GM12878 (cell line): ENCODE measurements around the gene THADA. TPM values are rescaled to one million over a fixed set of nuclear protein-coding genes. Genes with fewer than 3 reads are reported as not detected.

ENCODE experiments used
- ATAC-seq: fragments of 200-7000 bp; cut with Tn5 transposase; 3 replicates; pipeline ENCODE4 v1.9.1; 2020; ENCODE audit warnings: mild to moderate bottlenecking, moderate library complexity
- BruUV-seq: library from RNA; stranded (reverse); fragments of 400-500 nt; replicated peaks from 2 replicates; lab custom pipeline; 2021; lab: Mats Ljungman, UMichigan
- CTCF ChIA-PET: fragments of 300-600 bp; sonication (Branson Sonifier 250); formaldehyde crosslinking; extraction: SDS; loops from one replicate; lab custom pipeline; 2021; ENCODE audit warnings: inconsistent platforms; lab: Yijun Ruan, JAX
- POLR2A ChIA-PET: fragments of 350-600 bp; formaldehyde crosslinking; extraction: SDS; loops from one replicate; lab custom pipeline; 2021; ENCODE audit warnings: inconsistent platforms; lab: Charles Lee
- RAD21 ChIA-PET: fragments of 300-600 bp; sonication (Branson Sonifier 250); formaldehyde crosslinking; loops from one replicate; lab custom pipeline; 2023; ENCODE audit warnings: antibody characterized with exemption; ENCODE audit not compliant: unreplicated experiment; lab: Charles Lee
- SMC1A ChIA-PET: fragments of 300-600 bp; sonication (Branson Sonifier 250); formaldehyde crosslinking; loops from one replicate; lab custom pipeline; 2023; ENCODE audit not compliant: unreplicated experiment, uncharacterized antibody; lab: Charles Lee
- DNase-seq: peaks from one replicate; pipeline ENCODE4 v3.0.0-alpha.2; 2011; ENCODE audit warnings: low read depth, low spot score
- FAIRE-seq: peaks from 3 replicates; lab custom pipeline; 2011; peaks lifted over from hg19 to GRCh38; lab: Jason Lieb, UNC
- H2AFZ ChIP-seq: 2 replicates; pipeline ENCODE4 v1.6.0; 2011; ENCODE audit warnings: low read depth, low read length, control low read depth; ENCODE audit not compliant: control insufficient read depth
- H3K27ac ChIP-seq: 2 replicates; pipeline ENCODE4 v1.5.1; 2011; ENCODE audit warnings: control low read depth; ENCODE audit not compliant: control insufficient read depth, insufficient read depth
- H3K27me3 ChIP-seq, 2 experiments: replicated peaks in 1 of 2; 2 replicates each; pipeline versions ENCODE4 v1.6.0 to v1.6.1; 2011; ENCODE audit warnings: low read length in 1 of 2; ENCODE audit not compliant: control insufficient read depth in 2 of 2, insufficient read depth in 2 of 2
- H3K36me3 ChIP-seq, 2 experiments: 2 replicates each; pipeline ENCODE4 v1.5.1; 2011; ENCODE audit warnings: low read length in 1 of 2; ENCODE audit not compliant: control insufficient read depth in 2 of 2, insufficient read depth in 2 of 2
- H3K4me1 ChIP-seq: 2 replicates; pipeline ENCODE4 v1.6.1; 2011; ENCODE audit warnings: mild to moderate bottlenecking, low read length, moderate library complexity, mixed read lengths; ENCODE audit not compliant: control insufficient read depth, insufficient read depth
- H3K4me2 ChIP-seq: 2 replicates; pipeline ENCODE4 v1.6.0; 2011; ENCODE audit warnings: control low read depth; ENCODE audit not compliant: control insufficient read depth, insufficient read depth
- H3K4me3 ChIP-seq: fragments of 200-600 bp; sonication (generic); 2 replicates; pipeline ENCODE4 v1.5.1; 2016
- H3K79me2 ChIP-seq: 2 replicates; pipeline ENCODE4 v1.6.0; 2011; ENCODE audit warnings: low read length; ENCODE audit not compliant: control insufficient read depth, insufficient read depth
- H3K9ac ChIP-seq: 2 replicates; pipeline ENCODE4 v1.8.0; 2011; ENCODE audit warnings: low read length, control low read depth, mixed read lengths; ENCODE audit not compliant: control insufficient read depth, insufficient read depth
- H3K9me3 ChIP-seq: replicated peaks from 3 replicates; pipeline ENCODE4 v1.5.1; 2011; ENCODE audit warnings: mild to moderate bottlenecking, low read length; ENCODE audit not compliant: control insufficient read depth, insufficient read depth
- H4K20me1 ChIP-seq: 2 replicates; pipeline ENCODE4 v1.6.0; 2011; ENCODE audit not compliant: control insufficient read depth, insufficient read depth
- ATF2 ChIP-seq: IDR thresholded peaks from 2 replicates; pipeline ENCODE4 v1.6.1; 2012; ENCODE audit warnings: low read length, inconsistent platforms
- BMI1 ChIP-seq: fragments of 450-650 bp; IDR thresholded peaks from 2 replicates; pipeline ENCODE4 v1.6.1; 2016; ENCODE audit warnings: mild to moderate bottlenecking, moderate library complexity, borderline replicate concordance
- GABPA ChIP-seq: IDR thresholded peaks from 2 replicates; pipeline ENCODE4 v1.6.1; 2014; ENCODE audit warnings: antibody characterized with exemption, low read depth, mild to moderate bottlenecking, inconsistent platforms
- IKZF2 ChIP-seq, 2 experiments: fragments of 450-650 bp; IDR thresholded peaks; 2 replicates each; pipeline ENCODE4 v1.6.1; 2017; ENCODE audit warnings: mild to moderate bottlenecking in 2 of 2, moderate library complexity in 2 of 2
- MEF2A ChIP-seq: IDR thresholded peaks from 2 replicates; pipeline ENCODE4 v1.6.1; 2011; ENCODE audit warnings: low read depth, mild to moderate bottlenecking, low read length, moderate library complexity; ENCODE audit not compliant: insufficient read depth
- MTA3 ChIP-seq: IDR thresholded peaks from 2 replicates; pipeline ENCODE4 v1.6.1; 2012; ENCODE audit warnings: low read length, inconsistent platforms, borderline replicate concordance
- NBN ChIP-seq: fragments of 450-650 bp; IDR thresholded peaks from 2 replicates; pipeline ENCODE4 v1.6.1; 2016
- NRF1 ChIP-seq: conservative IDR thresholded peaks from 2 replicates; pipeline ENCODE4 v1.6.1; 2011; ENCODE audit warnings: mild to moderate bottlenecking, low read depth, low read length, improper control_type of control experiment
- PKNOX1 ChIP-seq: fragments of 450-650 bp; IDR thresholded peaks from 2 replicates; pipeline ENCODE4 v1.6.1; 2016; ENCODE audit warnings: mild to moderate bottlenecking
- SMAD5 ChIP-seq: IDR thresholded peaks from 2 replicates; pipeline ENCODE4 v1.6.1; 2016; ENCODE audit warnings: antibody characterized with exemption, low read depth
- TCF7 ChIP-seq: IDR thresholded peaks from 2 replicates; pipeline ENCODE4 v1.6.1; 2014; ENCODE audit warnings: antibody characterized with exemption, borderline replicate concordance
- USF1 ChIP-seq: IDR thresholded peaks from 2 replicates; pipeline ENCODE4 v1.6.1; 2011; ENCODE audit warnings: borderline replicate concordance, low read depth, mild to moderate bottlenecking, moderate library complexity, mixed read lengths, low read length; ENCODE audit not compliant: insufficient read depth; ENCODE audit errors: extremely low read length
- WGBS: methylation state at CpG from one replicate; pipeline ENCODE4 v1.1.6; 2016; ENCODE audit warnings: low lambda C conversion rate; ENCODE audit not compliant: insufficient replicate concordance, insufficient coverage; ENCODE audit errors: missing lambda C conversion rate; 5-methylcytosine and 5-hydroxymethylcytosine counted together
- in situ Hi-C: fragments of 300-500 bp; cut with MboI; formaldehyde crosslinking; loops from 9 replicates; pipeline ENCODE4 v1.14.3; 2018; ENCODE audit warnings: mixed read lengths
- intact Hi-C: fragments of 100-400 bp; cut with micrococcal nuclease; formaldehyde crosslinking; loops from one replicate; pipeline ENCODE4 v1.14.2; 2022; ENCODE audit not compliant: unreplicated experiment
- polyA plus RNA-seq, 11 experiments: library from polyadenylated mRNA; depleted of rRNA in 4 of 11; unstranded in 6 of 11; stranded (reverse) in 5 of 11; fragments of >200 nt; fragmentation: Nextera tagmentation in 4 of 11; fragmentation: Illumina TruSeq in 1 of 11; extraction: Ambion mirVana in 4 of 11; extraction: Trizol in 1 of 11; gene quantifications; 1 replicate in 1 of 11; 2 replicates in 10 of 11; pipeline versions ENCODE4 v1.2.1 to v1.2.3, GENCODE V29; 2011 to 2016; ENCODE audit warnings: inconsistent platforms in 2 of 11, missing spikeins in 2 of 11, low read depth in 1 of 11
- total RNA-seq, 4 experiments: library from RNA; depleted of rRNA in 3 of 4; stranded (reverse); fragments of >200 nt in 3 of 4; fragmentation: Illumina TruSeq in 1 of 4; extraction: Trizol in 1 of 4; gene quantifications; 2 replicates each; pipeline versions ENCODE4 v1.2.1 to v1.2.3, GENCODE V29; 2013 to 2021

THADA gene
- total and polyA plus RNA-seq, 10 of the 15 experiments (the other 5 are each of a cell fraction or from before 2014, with no cell fraction given): 14.6 to 33.2 (median 23.2) TPM

GRCh38 chr2:43372416-43373081 is 223.3 kb downstream of the THADA start:
- FAIRE-seq: no peak
- no peak for DNase-seq
- in situ Hi-C loops (no loop called here), intact Hi-C loops (no loop called here)
- Histone ChIP-seq H3K4me1 (0 out of 2 replicates have a peak, but pooled peaks cover 4% of the 10 kb centered on the region), H4K20me1 (no peaks in the 10 kb centered on the region), H3K4me2 (no peak overlapping the region), H3K79me2 (no peaks in the 10 kb centered on the region), H3K9me3 (no peaks in the 10 kb centered on the region; the same call in 2 of the 3 replicates), H3K4me3 (no peak overlapping the region), H3K9ac (no peak overlapping the region), H3K27ac (no peak overlapping the region), H2AFZ (no peak overlapping the region), H3K27me3 (no peaks in the 10 kb centered on the region), H3K36me3 (no peaks in the 10 kb centered on the region)
- ChIA-PET SMC1A (interaction anchor here (2.4 kb wide), 1 partner anchor 12 kb away, joined by 8 read pairs; no protein-coding TSS in a partner anchor), CTCF (interaction anchor here (1.1 to 2.6 kb wide), 3 partner anchors 11 to 72 kb away, joined by 3 to 9 read pairs (median 4); no protein-coding TSS in a partner anchor), POLR2A (no interaction called here), RAD21 (interaction anchor here (2.3 kb wide), 1 partner anchor 111 kb away, joined by 5 read pairs; no protein-coding TSS in a partner anchor)
- no peak for TF ChIP-seq NRF1
- ATAC-seq: no peak
- WGBS: 95% methylated on average over 8 of the region's 8 CpGs
- BruUV-seq: no TSS peak

- DNase-seq: no peak
- TF ChIP-seq BMI1 (no peak), NBN (no peak), MEF2A (no peak), USF1 (no peak), MTA3 (no peak), TCF7 (no peak), IKZF2 (IDR thresholded peaks at IDR 0.05) (no peak), SMAD5 (no peak), PKNOX1 (no peak), GABPA (no peak), ATF2 (no peak)
Observed at GRCh38 chr2:43370705-43371104, 225.1 kb downstream of the THADA start.

More at GRCh38 chr2:43370705-43371104, 225.1 kb downstream of the THADA start:
- ChIA-PET CTCF (interaction anchor here (0.7 to 2.6 kb wide), 9 partner anchors 9 to 142 kb away, joined by 3 to 9 read pairs (median 4); no protein-coding TSS in a partner anchor), RAD21 (interaction anchor here (1.0 to 2.3 kb wide), 4 partner anchors 16 to 142 kb away, joined by 3 to 6 read pairs (median 5); no protein-coding TSS in a partner anchor), POLR2A (interaction anchor here (0.9 to 1.0 kb wide), 2 partner anchors 10 to 81 kb away, joined by 3 read pairs; no protein-coding TSS in a partner anchor), SMC1A (interaction anchor here (0.6 to 2.4 kb wide), 14 partner anchors 9 to 240 kb away, joined by 3 to 9 read pairs (median 4); no protein-coding TSS in a partner anchor)
- no peak overlapping the region for H2AFZ ChIP-seq
- FAIRE-seq: no peak
- H3K36me3 ChIP-seq: no peaks in the 10 kb centered on the region
- no peak for ATAC-seq
- no peak overlapping the region for H3K4me2 ChIP-seq
- H3K4me1 ChIP-seq: peaks cover 6% of the 10 kb centered on the region
- no peak overlapping the region for H3K4me3 ChIP-seq
- no peaks in the 10 kb centered on the region for H4K20me1 ChIP-seq
- H3K79me2 ChIP-seq: no peaks in the 10 kb centered on the region
- intact Hi-C loops: no loop called here
- H3K27ac ChIP-seq: no peak overlapping the region
- H3K9ac ChIP-seq: no peak overlapping the region
- in situ Hi-C loops: no loop called here
- BruUV-seq: no TSS peak
- no peaks in the 10 kb centered on the region; the same call in 2 of the 3 replicates for H3K9me3 ChIP-seq
- no peaks in the 10 kb centered on the region for H3K27me3 ChIP-seq
